H9 (cell line): Measurements from ENCODE around the gene LIMS1. TPM values are rescaled to one million over a fixed set of nuclear protein-coding genes. Genes with fewer than 3 reads are reported as not detected.

Experiments used
- DNase-seq: peaks from one replicate; pipeline ENCODE4 v3.0.0-alpha.2; 2017
- H2AFZ ChIP-seq: one replicate; pipeline ENCODE4 v1.6.1; 2013; ENCODE audit warnings: mild to moderate bottlenecking, low read length, control low read depth, moderate library complexity
- H2AK5ac ChIP-seq: 2 replicates; pipeline ENCODE4 v1.6.1; 2013; ENCODE audit warnings: low read length, control low read depth, mixed read lengths; ENCODE audit not compliant: insufficient read length
- H2BK120ac ChIP-seq: one replicate; pipeline ENCODE4 v1.6.1; 2013; ENCODE audit warnings: low read depth, mild to moderate bottlenecking, low read length, control low read depth, inconsistent platforms; ENCODE audit not compliant: poor library complexity, severe bottlenecking
- H2BK12ac ChIP-seq: 2 replicates; pipeline ENCODE4 v1.6.1; 2013; ENCODE audit warnings: low read length, control low read depth, mixed read lengths, low read depth; ENCODE audit not compliant: insufficient read length
- H2BK15ac ChIP-seq: 2 replicates; pipeline ENCODE4 v1.6.1; 2013; ENCODE audit warnings: low read depth, low read length, control low read depth
- H2BK20ac ChIP-seq: one replicate; pipeline ENCODE4 v1.6.1; 2013; ENCODE audit warnings: low read depth, mild to moderate bottlenecking, low read length, control low read depth, inconsistent platforms; ENCODE audit not compliant: poor library complexity, severe bottlenecking
- H2BK5ac ChIP-seq: 2 replicates; pipeline ENCODE4 v1.6.1; 2013; ENCODE audit warnings: low read length, control low read depth, mixed read lengths; ENCODE audit not compliant: insufficient read length
- H3K14ac ChIP-seq: 2 replicates; pipeline ENCODE4 v1.6.1; 2013; ENCODE audit warnings: low read length, control low read depth; ENCODE audit not compliant: insufficient read depth
- H3K18ac ChIP-seq: 2 replicates; pipeline ENCODE4 v1.6.1; 2013; ENCODE audit warnings: low read depth, mild to moderate bottlenecking, mixed read lengths, low read length, control low read depth; ENCODE audit not compliant: insufficient read length
- H3K23ac ChIP-seq: 2 replicates; pipeline ENCODE4 v1.6.1; 2013; ENCODE audit warnings: low read length, control low read depth, mixed read lengths, low read depth; ENCODE audit not compliant: insufficient read length
- H3K23me2 ChIP-seq: 2 replicates; pipeline ENCODE4 v1.6.1; 2013; ENCODE audit warnings: low read depth, mild to moderate bottlenecking, mixed read lengths, low read length, control low read depth; ENCODE audit not compliant: insufficient read length, poor library complexity, severe bottlenecking
- H3K27ac ChIP-seq: 2 replicates; pipeline ENCODE4 v1.5.1; 2013; ENCODE audit warnings: low read length, control low read depth, mixed read lengths, low read depth; ENCODE audit not compliant: insufficient read length
- H3K27me3 ChIP-seq: 2 replicates; pipeline ENCODE4 v1.6.1; 2013; ENCODE audit warnings: low read length, control low read depth, inconsistent platforms; ENCODE audit not compliant: insufficient read depth
- H3K4ac ChIP-seq: 2 replicates; pipeline ENCODE4 v1.6.1; 2013; ENCODE audit warnings: low read depth, mild to moderate bottlenecking, control low read depth, inconsistent platforms, low read length, moderate library complexity
- H3K4me1 ChIP-seq: 2 replicates; pipeline ENCODE4 v1.6.1; 2013; ENCODE audit warnings: low read length, control low read depth, inconsistent platforms; ENCODE audit not compliant: insufficient read depth
- H3K4me2 ChIP-seq: 2 replicates; pipeline ENCODE4 v1.6.1; 2013; ENCODE audit warnings: low read length, control low read depth, mixed read lengths; ENCODE audit not compliant: insufficient read length, insufficient read depth
- H3K56ac ChIP-seq: 2 replicates; pipeline ENCODE4 v1.6.1; 2013; ENCODE audit warnings: low read depth, mild to moderate bottlenecking, mixed read lengths, low read length, control low read depth; ENCODE audit not compliant: insufficient read length
- H3K79me1 ChIP-seq: 2 replicates; pipeline ENCODE4 v1.6.1; 2013; ENCODE audit warnings: low read depth, mild to moderate bottlenecking, moderate library complexity, low read length, control low read depth, inconsistent platforms; ENCODE audit not compliant: insufficient read depth, poor library complexity, severe bottlenecking
- H3K79me2 ChIP-seq: 2 replicates; pipeline ENCODE4 v1.6.1; 2013; ENCODE audit warnings: low read length, control low read depth, inconsistent platforms; ENCODE audit not compliant: insufficient read depth
- H3K9ac ChIP-seq: 2 replicates; pipeline ENCODE4 v1.6.1; 2013; ENCODE audit warnings: low read length, control low read depth, mixed read lengths; ENCODE audit not compliant: insufficient read length; ENCODE audit errors: extremely low read depth
- H3K9me3 ChIP-seq: one replicate; pipeline ENCODE4 v1.6.1; 2013; ENCODE audit warnings: low read depth, low read length, inconsistent platforms; ENCODE audit not compliant: control insufficient read depth
- H3T11ph ChIP-seq: one replicate; pipeline ENCODE4 v1.6.1; 2013; ENCODE audit warnings: mild to moderate bottlenecking, low read length, control low read depth, inconsistent platforms
- H4K20me1 ChIP-seq: one replicate; pipeline ENCODE4 v1.6.1; 2013; ENCODE audit not compliant: control insufficient read depth, insufficient read length, insufficient read depth
- H4K5ac ChIP-seq: 2 replicates; pipeline ENCODE4 v1.6.1; 2013; ENCODE audit warnings: low read depth, mild to moderate bottlenecking, mixed read lengths, low read length, control low read depth; ENCODE audit not compliant: insufficient read length
- H4K8ac ChIP-seq: replicated peaks from 2 replicates; pipeline ENCODE4 v1.6.1; 2013; ENCODE audit warnings: low read length, control low read depth, mixed read lengths, low read depth; ENCODE audit not compliant: insufficient read length
- H4K91ac ChIP-seq: 2 replicates; pipeline ENCODE4 v1.6.1; 2013; ENCODE audit warnings: low read depth, mild to moderate bottlenecking, moderate library complexity, mixed read lengths, low read length, control low read depth; ENCODE audit not compliant: insufficient read length
- H3K27ac Mint-ChIP-seq, 3 experiments: 2 replicates in 2 of 3; 3 replicates in 1 of 3; pipeline ENCODE4 v1.8.0; 2020 to 2021; ENCODE audit warnings: mixed read lengths in 3 of 3, mild to moderate bottlenecking in 1 of 3, moderate library complexity in 1 of 3
- H3K27me3 Mint-ChIP-seq: 2 replicates; pipeline ENCODE4 v1.8.0; 2021; ENCODE audit warnings: low read depth, mild to moderate bottlenecking, moderate library complexity, mixed read lengths
- H3K36me3 Mint-ChIP-seq, 3 experiments: 2 replicates in 2 of 3; 3 replicates in 1 of 3; pipeline ENCODE4 v1.8.0; 2020 to 2021; ENCODE audit warnings: low read depth in 3 of 3, mixed read lengths in 3 of 3; ENCODE audit not compliant: insufficient read depth in 1 of 3
- H3K4me1 Mint-ChIP-seq, 2 experiments: 2 replicates each; pipeline ENCODE4 v1.8.0; 2020; ENCODE audit warnings: mixed read lengths in 2 of 2
- H3K4me3 Mint-ChIP-seq, 2 experiments: 2 replicates in 1 of 2; 3 replicates in 1 of 2; pipeline ENCODE4 v1.8.0; 2020 to 2021; ENCODE audit warnings: mild to moderate bottlenecking in 2 of 2, mixed read lengths in 2 of 2, moderate library complexity in 1 of 2
- H3K9me3 Mint-ChIP-seq, 2 experiments: 2 replicates in 1 of 2; 3 replicates in 1 of 2; pipeline ENCODE4 v1.8.0; 2020; ENCODE audit warnings: mild to moderate bottlenecking in 2 of 2, mixed read lengths in 2 of 2, moderate library complexity in 1 of 2
- WGBS: extraction: QIAGEN DNeasy Blood & Tissue Kit; methylation state at CpG from one replicate; pipeline ENCODE4 v1.1.7; 2013; ENCODE audit warnings: missing lambda C conversion rate, low lambda C conversion rate, mixed read lengths; ENCODE audit not compliant: insufficient read length; ENCODE audit errors: extremely low coverage; 5-methylcytosine and 5-hydroxymethylcytosine counted together
- total RNA-seq: library from RNA; stranded (reverse); gene quantifications from 2 replicates; pipeline ENCODE4 v1.2.1, GENCODE V29; 2021
- TF ChIP-seq, protein P1 (sequence below): fragments of 200-600 bp; sonication (generic); conservative IDR thresholded peaks from 3 replicates; pipeline ENCODE4 v1.8.0; 2021; ENCODE audit warnings: antibody characterized with exemption, mild to moderate bottlenecking

LIMS1 gene
- total RNA-seq, 1 experiment from 2014 or later, result 37.7 TPM

DNA sequence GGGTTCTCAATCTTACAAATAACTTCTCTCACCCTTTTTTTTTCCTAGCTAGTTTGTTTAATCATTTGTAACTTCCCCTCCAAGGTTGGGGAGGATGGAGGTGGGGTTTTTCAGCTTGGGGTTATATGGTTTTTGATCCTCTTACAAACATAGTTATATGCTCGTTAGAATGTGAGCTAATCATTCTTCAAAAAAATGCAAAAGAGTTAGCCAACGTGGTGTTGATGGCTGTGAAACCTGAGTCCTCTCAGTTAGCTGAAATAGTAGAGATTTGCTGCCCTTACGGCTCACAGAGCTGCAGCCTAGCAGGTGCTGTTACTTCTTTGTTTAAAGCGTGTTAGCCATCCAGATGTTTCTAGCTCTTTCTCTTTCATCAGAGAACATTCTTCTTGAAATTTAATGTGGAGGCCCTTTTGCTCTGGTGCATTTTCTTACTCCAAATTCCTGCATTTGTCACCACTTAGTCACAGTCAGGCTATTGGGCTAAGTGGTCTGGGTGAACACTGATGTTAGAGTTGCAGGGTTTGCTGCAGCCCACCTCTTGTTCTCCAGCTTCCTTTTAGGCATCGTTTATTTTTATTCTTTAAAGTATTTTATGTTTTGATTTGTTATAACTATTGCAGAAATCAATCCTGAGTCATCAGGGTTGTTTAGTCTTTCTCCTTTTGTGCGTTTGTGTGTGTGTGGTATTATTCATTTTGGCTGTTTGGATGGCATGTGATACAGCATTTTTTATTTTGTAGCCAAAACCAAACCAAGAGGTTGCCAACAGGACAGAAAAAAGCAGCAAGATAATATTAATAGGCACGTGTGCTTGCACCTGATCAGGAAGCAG lies 41.1 kb downstream of the LIMS1 start:
- Histone ChIP-seq H2BK12ac (no peak overlapping the region), H4K20me1 (no peaks in the 10 kb centered on the region), H2AK5ac (no peak overlapping the region), H3K9ac (no peak overlapping the region), H3K79me2 (peaks cover 2% of the 10 kb centered on the region; the same call in 1 of the 2 replicates), H3K23me2 (no peaks in the 10 kb centered on the region), H3K14ac (no peak overlapping the region), H3K9me3 (no peaks in the 10 kb centered on the region), H4K91ac (no peak overlapping the region), H2BK5ac (no peak overlapping the region), H4K5ac (no peak overlapping the region), H2AFZ (no peak overlapping the region), H3K79me1 (no peaks in the 10 kb centered on the region), H3K27ac (no peak overlapping the region), H2BK20ac (no peak overlapping the region), H3K23ac (no peak overlapping the region), H3K4me2 (no peak overlapping the region), H3K56ac (no peak overlapping the region), H3K27me3 (no peaks in the 10 kb centered on the region), H2BK15ac (no peak overlapping the region), H2BK120ac (no peak overlapping the region), H3K4ac (no peak overlapping the region), H4K8ac (no peak overlapping the region), H3T11ph (no peak overlapping the region), H3K4me1 (peaks cover 3% of the 10 kb centered on the region; the same call in 1 of the 2 replicates), H3K18ac (no peak overlapping the region)
- Mint-ChIP-seq H3K36me3 (no peaks in the 10 kb centered on the region), H3K9me3 (no peaks in the 10 kb centered on the region), H3K4me1 (peaks cover 30 to 32% of the 10 kb centered on the region in 2 experiments), H3K27me3 (no peaks in the 10 kb centered on the region), H3K27ac (peak overlapping the region; percentile 76 to 84 (median 79); a peak in 5 of 7 replicates), H3K4me3 (no peak overlapping the region)
- DNase-seq, result no peak
- TF ChIP-seq, protein P1, sequence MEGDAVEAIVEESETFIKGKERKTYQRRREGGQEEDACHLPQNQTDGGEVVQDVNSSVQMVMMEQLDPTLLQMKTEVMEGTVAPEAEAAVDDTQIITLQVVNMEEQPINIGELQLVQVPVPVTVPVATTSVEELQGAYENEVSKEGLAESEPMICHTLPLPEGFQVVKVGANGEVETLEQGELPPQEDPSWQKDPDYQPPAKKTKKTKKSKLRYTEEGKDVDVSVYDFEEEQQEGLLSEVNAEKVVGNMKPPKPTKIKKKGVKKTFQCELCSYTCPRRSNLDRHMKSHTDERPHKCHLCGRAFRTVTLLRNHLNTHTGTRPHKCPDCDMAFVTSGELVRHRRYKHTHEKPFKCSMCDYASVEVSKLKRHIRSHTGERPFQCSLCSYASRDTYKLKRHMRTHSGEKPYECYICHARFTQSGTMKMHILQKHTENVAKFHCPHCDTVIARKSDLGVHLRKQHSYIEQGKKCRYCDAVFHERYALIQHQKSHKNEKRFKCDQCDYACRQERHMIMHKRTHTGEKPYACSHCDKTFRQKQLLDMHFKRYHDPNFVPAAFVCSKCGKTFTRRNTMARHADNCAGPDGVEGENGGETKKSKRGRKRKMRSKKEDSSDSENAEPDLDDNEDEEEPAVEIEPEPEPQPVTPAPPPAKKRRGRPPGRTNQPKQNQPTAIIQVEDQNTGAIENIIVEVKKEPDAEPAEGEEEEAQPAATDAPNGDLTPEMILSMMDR, result no peak
- WGBS, result no CpG with 5 or more reads among the region's 7 CpGs
